H54 (cell line): Measurements from ENCODE around the gene ZDHHC8.

Experiments
- DNase-seq: peaks from one replicate; pipeline ENCODE4 v3.0.0; 2011; ENCODE audit warnings: low spot score, mixed read lengths; ENCODE audit not compliant: insufficient read length
- FAIRE-seq: peaks from 3 replicates; lab custom pipeline; 2011; peaks lifted over from hg19 to GRCh38; lab: Jason Lieb, UNC
- POLR2A ChIP-seq: IDR thresholded peaks from 2 replicates; pipeline ENCODE4 v1.6.1; 2011; ENCODE audit warnings: low read depth, mild to moderate bottlenecking, low read length

The ZDHHC8 gene

GRCh38 chr22:20126284-20127029 is 5.1 kb upstream of the ZDHHC8 start:
- FAIRE-seq (no peak), DNase-seq (no peak)
- no peak for TF ChIP-seq POLR2A

GRCh38 chr22:20127318-20127868 is 4.2 kb upstream of the ZDHHC8 start:
- no peak for TF ChIP-seq POLR2A
- DNase-seq (no peak), FAIRE-seq (no peak)

- DNase-seq (no peak), FAIRE-seq (no peak)
- no peak for TF ChIP-seq POLR2A
Observed at GRCh38 chr22:20127869-20128618, 3.6 kb upstream of the ZDHHC8 start.

GRCh38 chr22:20128619-20128901 is 3.0 kb upstream of the ZDHHC8 start:
- TF ChIP-seq POLR2A, result no peak
- no peak for DNase-seq
- no peak for FAIRE-seq

GRCh38 chr22:20128902-20129746 is 2.5 kb upstream of the ZDHHC8 start:
- no peak for TF ChIP-seq POLR2A
- no peak for DNase-seq
- FAIRE-seq, result peak; percentile 20

GRCh38 chr22:20129747-20130014 is 1.9 kb upstream of the ZDHHC8 start:
- DNase-seq, result no peak
- no peak for FAIRE-seq
- no peak for TF ChIP-seq POLR2A

- DNase-seq (no peak), FAIRE-seq (no peak)
- TF ChIP-seq POLR2A, result no peak
Observed at GRCh38 chr22:20130319-20130718, 1.3 kb upstream of the ZDHHC8 start.

GRCh38 chr22:20130731-20131596 is 640 bp upstream of the ZDHHC8 start:
- FAIRE-seq (no peak), DNase-seq (peak; percentile 60)
- TF ChIP-seq POLR2A, result no peak

- no peak for FAIRE-seq
- TF ChIP-seq POLR2A, result no peak
Observed at GRCh38 chr22:20131859-20132685, 468 bp downstream of the ZDHHC8 start.

GRCh38 chr22:20132686-20133246 is 1.2 kb downstream of the ZDHHC8 start:
- TF ChIP-seq POLR2A, result no peak
- FAIRE-seq (no peak), DNase-seq (no peak)

More at GRCh38 chr22:20131859-20132685, 468 bp downstream of the ZDHHC8 start:
- DNase-seq, result no peak

GRCh38 chr22:20133930-20134549 is 2.4 kb downstream of the ZDHHC8 start:
- FAIRE-seq (no peak), DNase-seq (no peak)
- TF ChIP-seq POLR2A, result no peak

- FAIRE-seq, result no peak
- no peak for DNase-seq
- no peak for TF ChIP-seq POLR2A
Observed at GRCh38 chr22:20135265-20135664, 3.7 kb downstream of the ZDHHC8 start.
